Caco-2 (cell line): Measurements from ENCODE around the gene MCU. TPM values are rescaled to one million over a fixed set of nuclear protein-coding genes. Genes with fewer than 3 reads are reported as not detected.

ENCODE experiments used
- BruUV-seq: library from RNA; stranded (reverse); fragments of 400-500 nt; replicated peaks from 2 replicates; lab custom pipeline; 2021; lab: Mats Ljungman, UMichigan
- CTCF ChIA-PET: fragments of 300-600 bp; sonication (Branson Sonifier 250); formaldehyde crosslinking; loops from one replicate; lab custom pipeline; 2022; ENCODE audit warnings: antibody characterized with exemption; lab: Charles Lee
- POLR2A ChIA-PET: fragments of 300-600 bp; sonication (Branson Sonifier 250); formaldehyde crosslinking; loops from one replicate; lab custom pipeline; 2022; ENCODE audit warnings: antibody characterized with exemption; lab: Charles Lee
- DNase-seq, 2 experiments: peaks; one replicate each; pipeline versions ENCODE4 v3.0.0 to v3.0.0-alpha.2; 2020 to 2022
- H3K27me3 ChIP-seq: replicated peaks from 2 replicates; pipeline ENCODE4 v1.6.0; 2011; ENCODE audit warnings: low read length; ENCODE audit not compliant: control insufficient read depth, insufficient read depth
- H3K36me3 ChIP-seq: 2 replicates; pipeline ENCODE4 v1.5.1; 2011; ENCODE audit warnings: low read length; ENCODE audit not compliant: control insufficient read depth, insufficient read depth
- H3K4me1 ChIP-seq: fragments of 250-450 bp; sonication (Bioruptor Pico); 2 replicates; pipeline ENCODE4 v1.5.1; 2020; ENCODE audit warnings: mild to moderate bottlenecking
- H3K4me3 ChIP-seq: 2 replicates; pipeline ENCODE4 v1.5.1; 2011; ENCODE audit warnings: low read depth, mild to moderate bottlenecking, control low read depth, low read length
- H3K9me3 ChIP-seq: fragments of 250-450 bp; sonication (Bioruptor Pico); 2 replicates; pipeline ENCODE4 v1.5.1; 2020; ENCODE audit warnings: mild to moderate bottlenecking, moderate library complexity
- H3K27ac Mint-ChIP-seq: one replicate; pipeline ENCODE4 v1.8.0; 2022; ENCODE audit warnings: mixed read lengths; ENCODE audit not compliant: unreplicated experiment
- H3K27me3 Mint-ChIP-seq: one replicate; pipeline ENCODE4 v1.8.0; 2022; ENCODE audit warnings: mixed read lengths; ENCODE audit not compliant: insufficient read depth, unreplicated experiment
- H3K36me3 Mint-ChIP-seq: one replicate; pipeline ENCODE4 v1.8.0; 2022; ENCODE audit warnings: mild to moderate bottlenecking, mixed read lengths; ENCODE audit not compliant: insufficient read depth, unreplicated experiment
- H3K4me1 Mint-ChIP-seq: one replicate; pipeline ENCODE4 v1.8.0; 2022; ENCODE audit warnings: low read depth, mixed read lengths; ENCODE audit not compliant: unreplicated experiment
- H3K4me3 Mint-ChIP-seq: one replicate; pipeline ENCODE4 v1.8.0; 2022; ENCODE audit warnings: mild to moderate bottlenecking, moderate library complexity, mixed read lengths; ENCODE audit not compliant: unreplicated experiment
- H3K9me3 Mint-ChIP-seq: one replicate; pipeline ENCODE4 v1.8.0; 2022; ENCODE audit warnings: mixed read lengths; ENCODE audit not compliant: unreplicated experiment
- intact Hi-C: fragments of 100-400 bp; cut with micrococcal nuclease; formaldehyde crosslinking; loops from one replicate; pipeline ENCODE4 v1.10.0; 2022; ENCODE audit not compliant: unreplicated experiment
- total RNA-seq: library from RNA; stranded (reverse); gene quantifications from 2 replicates; pipeline ENCODE4 v1.2.3, GENCODE V29; 2022
- TF ChIP-seq, protein P1 (sequence below), 2 experiments: fragments of 200-600 bp in 1 of 2; IDR thresholded peaks; 1 replicate in 1 of 2; 2 replicates in 1 of 2; pipeline versions ENCODE4 v1.5.1 to v1.8.0; 2011 to 2022; ENCODE audit warnings: antibody characterized with exemption in 1 of 2, control low read depth in 1 of 2, inconsistent platforms in 1 of 2, low read depth in 1 of 2, low read length in 1 of 2, mild to moderate bottlenecking in 1 of 2, moderate library complexity in 1 of 2; ENCODE audit not compliant: insufficient read depth in 1 of 2, severe bottlenecking in 1 of 2, unreplicated experiment in 1 of 2

MCU gene
- total RNA-seq, 1 experiment from 2014 or later, result 62.5 TPM

DNA sequence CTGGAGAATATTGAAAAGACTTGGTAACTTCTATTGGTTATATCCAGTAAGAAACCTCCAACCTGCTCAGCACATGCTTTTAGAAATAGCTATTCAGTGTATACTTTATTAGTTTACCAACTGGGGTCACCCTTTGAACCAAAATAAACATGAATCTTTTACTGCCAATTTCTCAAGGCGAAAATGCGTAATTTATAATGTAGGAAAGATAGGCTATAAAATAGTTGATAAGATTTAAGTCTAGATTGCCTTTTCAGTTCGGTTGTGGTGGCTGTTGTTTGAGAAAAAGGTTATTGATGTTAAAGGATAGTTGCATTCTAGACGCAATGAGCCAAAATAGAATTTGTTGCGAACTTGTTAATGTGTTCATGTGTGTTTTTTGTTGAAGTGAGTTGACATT lies 119.0 kb downstream of the MCU start:
- Mint-ChIP-seq H3K4me3 (no peak overlapping the region), H3K27ac (no peak overlapping the region), H3K9me3 (no peaks in the 10 kb centered on the region), H3K36me3 (peaks cover 5% of the 10 kb centered on the region), H3K4me1 (peaks cover 10% of the 10 kb centered on the region), H3K27me3 (no peaks in the 10 kb centered on the region)
- intact Hi-C loops, result no loop called here
- Histone ChIP-seq H3K9me3 (no peaks in the 10 kb centered on the region), H3K4me3 (no peak overlapping the region), H3K36me3 (no peaks in the 10 kb centered on the region), H3K4me1 (peaks cover 9% of the 10 kb centered on the region), H3K27me3 (no peaks in the 10 kb centered on the region)
- BruUV-seq, result no TSS peak
- ChIA-PET CTCF (no interaction called here), POLR2A (no interaction called here)
- no peak for DNase-seq
- TF ChIP-seq, protein P1, sequence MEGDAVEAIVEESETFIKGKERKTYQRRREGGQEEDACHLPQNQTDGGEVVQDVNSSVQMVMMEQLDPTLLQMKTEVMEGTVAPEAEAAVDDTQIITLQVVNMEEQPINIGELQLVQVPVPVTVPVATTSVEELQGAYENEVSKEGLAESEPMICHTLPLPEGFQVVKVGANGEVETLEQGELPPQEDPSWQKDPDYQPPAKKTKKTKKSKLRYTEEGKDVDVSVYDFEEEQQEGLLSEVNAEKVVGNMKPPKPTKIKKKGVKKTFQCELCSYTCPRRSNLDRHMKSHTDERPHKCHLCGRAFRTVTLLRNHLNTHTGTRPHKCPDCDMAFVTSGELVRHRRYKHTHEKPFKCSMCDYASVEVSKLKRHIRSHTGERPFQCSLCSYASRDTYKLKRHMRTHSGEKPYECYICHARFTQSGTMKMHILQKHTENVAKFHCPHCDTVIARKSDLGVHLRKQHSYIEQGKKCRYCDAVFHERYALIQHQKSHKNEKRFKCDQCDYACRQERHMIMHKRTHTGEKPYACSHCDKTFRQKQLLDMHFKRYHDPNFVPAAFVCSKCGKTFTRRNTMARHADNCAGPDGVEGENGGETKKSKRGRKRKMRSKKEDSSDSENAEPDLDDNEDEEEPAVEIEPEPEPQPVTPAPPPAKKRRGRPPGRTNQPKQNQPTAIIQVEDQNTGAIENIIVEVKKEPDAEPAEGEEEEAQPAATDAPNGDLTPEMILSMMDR (IDR thresholded peaks at IDR 0.05; ENCODE audit: insufficient read depth in 1 of 2, low read depth in 1 of 2, low read length in 1 of 2, severe bottlenecking in 1 of 2, unreplicated experiment in 1 of 2), result no peak

DNA sequence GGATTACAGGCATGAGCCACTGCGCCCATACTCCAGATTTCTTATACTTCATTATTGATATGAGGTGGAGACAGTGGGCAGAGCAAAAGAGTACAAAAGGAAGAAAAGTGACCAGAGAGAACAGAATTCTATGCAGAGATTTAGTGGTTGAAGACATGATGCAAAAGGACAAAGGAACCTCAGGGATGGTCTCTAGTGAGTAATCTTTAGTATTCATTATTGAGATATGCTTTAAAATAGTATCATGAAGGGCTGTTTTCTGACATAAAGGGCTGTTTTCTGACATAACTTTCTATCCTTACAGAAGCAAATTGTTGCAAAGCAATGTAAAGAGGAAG lies 120.4 kb downstream of the MCU start:
- no peaks in the 10 kb centered on the region for H3K9me3 Mint-ChIP-seq
- CTCF ChIA-PET, result interaction anchor here (1.0 kb wide), 1 partner anchor 22 kb away, joined by 3 read pairs; no protein-coding TSS in a partner anchor

DNA sequence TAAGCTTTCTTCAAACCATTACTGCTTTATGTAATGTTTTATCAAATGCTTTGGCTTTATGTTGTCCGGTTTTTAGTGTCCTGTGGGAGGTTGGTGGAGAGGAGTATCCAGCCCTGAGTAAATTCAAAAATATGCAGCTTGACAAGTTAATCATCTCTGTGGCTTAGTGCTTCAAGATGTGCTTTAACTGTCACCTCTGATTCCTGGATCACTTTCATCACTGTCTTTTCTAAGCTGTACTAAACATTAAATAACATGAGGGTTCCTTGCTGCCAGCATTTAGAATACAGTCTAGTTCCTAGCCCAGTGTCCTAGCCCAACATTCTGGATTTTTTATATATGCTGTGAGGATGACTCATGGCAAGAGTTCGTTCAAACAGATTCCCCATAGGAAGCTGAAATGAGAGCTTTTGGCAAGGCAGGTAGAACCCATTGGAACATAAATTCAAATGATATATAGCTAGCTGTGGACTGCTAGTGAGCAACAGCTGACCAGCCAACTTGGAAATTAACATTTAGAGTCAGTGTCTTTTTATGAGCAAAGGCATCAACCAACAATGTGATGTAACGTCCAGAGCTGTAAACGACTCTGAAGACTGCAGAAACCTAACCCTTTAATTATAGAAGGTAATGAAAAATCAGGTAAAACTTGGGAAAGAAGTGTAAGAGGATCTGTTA lies 120.9 kb downstream of the MCU start:
- CTCF ChIA-PET, result interaction anchor here (1.0 kb wide), 1 partner anchor 22 kb away, joined by 3 read pairs; no protein-coding TSS in a partner anchor
- intact Hi-C loops, result no loop called here
- H3K9me3 Mint-ChIP-seq, result no peaks in the 10 kb centered on the region
- no peaks in the 10 kb centered on the region for H3K27me3 Mint-ChIP-seq
- no peak overlapping the region for H3K4me3 Mint-ChIP-seq
- no TSS peak for BruUV-seq
- no peaks in the 10 kb centered on the region for H3K36me3 ChIP-seq
- peaks cover 5% of the 10 kb centered on the region for H3K36me3 Mint-ChIP-seq
- POLR2A ChIA-PET, result interaction anchor here (0.6 to 1.5 kb wide), 2 partner anchors 52 to 121 kb away, joined by 3 to 5 read pairs; partner anchors contain the start of gene MCU
- H3K27me3 ChIP-seq, result no peaks in the 10 kb centered on the region
- no peaks in the 10 kb centered on the region for H3K9me3 ChIP-seq
- H3K4me1 Mint-ChIP-seq, result peaks cover 10% of the 10 kb centered on the region
- no peak overlapping the region for H3K4me3 ChIP-seq
- no peak overlapping the region for H3K27ac Mint-ChIP-seq
- peaks cover 9% of the 10 kb centered on the region for H3K4me1 ChIP-seq
- no peak for DNase-seq
- TF ChIP-seq, protein P1 (IDR thresholded peaks at IDR 0.05; ENCODE audit: insufficient read depth in 1 of 2, low read depth in 1 of 2, low read length in 1 of 2, severe bottlenecking in 1 of 2, unreplicated experiment in 1 of 2), result no peak

More for the DNA sequence above, 120.4 kb downstream of the MCU start:
- peaks cover 9% of the 10 kb centered on the region for H3K4me1 ChIP-seq
- H3K4me3 ChIP-seq, result no peak overlapping the region
- no peak for DNase-seq
- no peak overlapping the region for H3K4me3 Mint-ChIP-seq
- no peaks in the 10 kb centered on the region for H3K9me3 ChIP-seq
- no TSS peak for BruUV-seq
- peaks cover 10% of the 10 kb centered on the region for H3K4me1 Mint-ChIP-seq
- H3K36me3 ChIP-seq, result no peaks in the 10 kb centered on the region
- H3K27ac Mint-ChIP-seq, result no peak overlapping the region
- peaks cover 5% of the 10 kb centered on the region for H3K36me3 Mint-ChIP-seq
- no peaks in the 10 kb centered on the region for H3K27me3 ChIP-seq
- no peaks in the 10 kb centered on the region for H3K27me3 Mint-ChIP-seq
- TF ChIP-seq, protein P1 (IDR thresholded peaks at IDR 0.05; ENCODE audit: insufficient read depth in 1 of 2, low read depth in 1 of 2, low read length in 1 of 2, severe bottlenecking in 1 of 2, unreplicated experiment in 1 of 2), result no peak
- intact Hi-C loops, result no loop called here
- POLR2A ChIA-PET, result no interaction called here
